A673 (cell line): ENCODE data around the gene CARS2.

ENCODE experiments used
- CTCF ChIP-seq: fragments of 300-800, 200-600 bp; sonication (generic); conservative IDR thresholded peaks from 2 replicates; pipeline ENCODE4 v1.5.1; 2017; ENCODE audit warnings: low read depth, mild to moderate bottlenecking, antibody characterized with exemption, low read length, moderate library complexity, mixed read lengths
- EZH2 ChIP-seq: fragments of 200-600 bp; sonication (generic); IDR thresholded peaks from 2 replicates; pipeline ENCODE4 v1.6.1; 2017; ENCODE audit warnings: borderline replicate concordance, low read depth, mild to moderate bottlenecking, mixed read lengths, antibody characterized with exemption, low read length; ENCODE audit not compliant: poor library complexity, severe bottlenecking

GRCh38 chr13:110649551-110649950, 56.4 kb downstream of the CARS2 start:
- TF ChIP-seq CTCF: no peak
- TF ChIP-seq EZH2: no peak
